Activated naive CD4-positive, alpha-beta T cell treated with anti-CD3 and anti-CD28 coated beads, Interleukin-2, amount 50 U/mL, for 24 hours (primary cell): ENCODE measurements around the gene CDC14B.
A peak's percentile ranks its signal among the peaks of the same experiment; 100 is the strongest.
"Not testable (repeated sequence)": the region's sequence is repeated elsewhere in the genome, so short reads cannot be mapped to it uniquely, and the experiment has no call there.

Experiments used
- H3K27ac Mint-ChIP-seq: one replicate; pipeline ENCODE4 v1.8.0; 2021; ENCODE audit warnings: mild to moderate bottlenecking, mixed read lengths
- H3K27me3 Mint-ChIP-seq: one replicate; pipeline ENCODE4 v1.8.0; 2021; ENCODE audit warnings: mixed read lengths
- H3K36me3 Mint-ChIP-seq: one replicate; pipeline ENCODE4 v1.8.0; 2021; ENCODE audit warnings: mixed read lengths
- H3K4me1 Mint-ChIP-seq: one replicate; pipeline ENCODE4 v1.8.0; 2021; ENCODE audit warnings: mixed read lengths
- H3K4me3 Mint-ChIP-seq: one replicate; pipeline ENCODE4 v1.8.0; 2021; ENCODE audit warnings: mild to moderate bottlenecking, mixed read lengths
- H3K9me3 Mint-ChIP-seq: one replicate; pipeline ENCODE4 v1.8.0; 2021; ENCODE audit warnings: mixed read lengths

The CDC14B gene

DNA sequence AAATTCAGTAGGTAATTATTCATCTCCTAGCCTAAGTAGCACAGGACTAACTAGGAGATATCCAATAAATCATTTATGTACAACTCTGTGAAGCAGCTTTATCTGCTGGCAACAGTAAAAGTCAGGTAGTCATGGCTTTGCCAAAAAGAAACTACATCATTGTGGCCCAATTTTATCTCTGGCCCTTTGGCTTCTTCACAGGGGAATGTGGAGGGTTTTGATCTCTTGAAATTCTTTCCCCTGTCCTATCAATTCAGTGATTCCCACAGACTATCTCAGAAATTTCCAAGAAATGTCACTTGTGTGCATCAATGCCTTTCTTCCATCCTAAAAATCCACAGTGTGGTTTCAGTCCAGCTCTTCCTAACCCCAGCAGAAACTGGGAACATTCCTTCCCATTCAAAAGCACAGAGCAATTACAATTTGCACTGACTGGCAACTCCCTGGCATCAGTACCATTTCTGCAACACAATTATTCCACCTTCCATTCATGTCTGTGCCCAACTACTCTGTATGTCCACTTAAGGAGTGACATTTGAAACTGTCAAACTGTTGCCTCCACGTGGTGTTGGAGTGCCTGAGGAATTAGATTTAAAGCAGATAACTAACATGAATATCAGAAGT lies 6.6 kb downstream of the CDC14B start:
- Mint-ChIP-seq H3K4me1 (no peaks in the 10 kb centered on the region), H3K36me3 (no peaks in the 10 kb centered on the region), H3K27me3 (peaks cover 33% of the 10 kb centered on the region), H3K4me3 (no peak overlapping the region), H3K27ac (no peak overlapping the region), H3K9me3 (no peaks in the 10 kb centered on the region)

DNA sequence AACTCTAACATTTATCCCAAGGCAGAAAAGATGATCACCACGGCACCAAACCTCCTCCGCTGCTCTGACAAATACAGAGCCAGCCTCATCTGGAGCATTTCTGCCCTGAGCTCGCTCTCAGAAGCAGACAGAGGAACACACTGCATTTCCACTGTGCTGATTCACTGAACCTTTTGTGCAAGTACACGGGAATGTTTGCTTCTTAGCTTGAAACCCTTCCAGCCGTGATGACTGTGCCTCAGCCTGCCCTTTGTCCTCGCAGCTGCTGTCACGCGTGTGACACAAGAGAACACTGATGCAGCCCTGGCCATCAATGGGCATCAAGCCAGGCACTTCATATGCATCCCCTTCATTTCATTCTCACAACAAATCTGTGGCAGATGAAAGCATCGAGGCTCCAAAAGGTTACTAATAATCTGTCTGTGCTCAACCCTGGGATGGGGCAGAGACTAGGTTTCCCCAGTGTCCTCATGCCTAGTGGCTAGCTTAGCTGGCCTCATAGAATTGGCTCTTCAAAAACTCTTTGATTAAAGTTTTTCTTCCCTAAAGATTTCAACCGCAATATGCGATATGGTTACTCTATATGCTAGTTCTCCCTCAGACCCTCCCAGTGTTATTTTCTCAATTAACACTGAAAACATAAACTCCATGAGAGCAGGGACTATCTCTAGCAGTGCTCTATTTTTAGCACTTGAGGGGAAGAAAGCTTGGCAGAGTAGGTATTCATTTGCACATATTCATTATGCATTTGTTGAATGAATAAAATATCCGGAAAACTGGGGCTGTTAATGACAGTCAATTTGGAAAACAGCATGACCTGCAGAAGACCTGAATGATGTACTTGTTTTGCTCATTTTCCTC lies 7.3 kb downstream of the CDC14B start:
- peaks cover 33% of the 10 kb centered on the region for H3K27me3 Mint-ChIP-seq
- no peaks in the 10 kb centered on the region for H3K4me1 Mint-ChIP-seq
- no peak overlapping the region for H3K4me3 Mint-ChIP-seq
- no peak overlapping the region for H3K27ac Mint-ChIP-seq
- no peaks in the 10 kb centered on the region for H3K9me3 Mint-ChIP-seq
- H3K36me3 Mint-ChIP-seq: no peaks in the 10 kb centered on the region

DNA sequence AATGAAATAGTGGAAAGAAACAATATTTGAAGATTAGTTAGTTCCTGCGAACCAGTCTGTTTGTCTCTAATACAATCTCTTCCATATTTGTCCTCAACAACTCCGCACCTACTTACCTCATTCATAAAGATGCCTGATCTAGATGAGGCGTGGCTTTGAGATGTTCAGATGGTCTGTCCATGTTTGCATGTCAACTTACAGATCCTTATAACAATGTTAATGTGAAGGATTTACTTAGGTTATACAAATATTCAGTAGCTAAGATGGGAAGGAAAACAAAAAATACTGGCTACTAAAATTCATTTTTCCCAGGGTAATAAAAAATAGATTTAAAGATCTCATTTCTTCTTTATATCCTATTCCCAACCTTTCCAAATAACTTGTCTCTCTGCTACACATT lies 8.3 kb downstream of the CDC14B start:
- H3K27ac Mint-ChIP-seq: no peak overlapping the region
- H3K27me3 Mint-ChIP-seq: peaks cover 29% of the 10 kb centered on the region
- H3K36me3 Mint-ChIP-seq: no peaks in the 10 kb centered on the region
- H3K9me3 Mint-ChIP-seq: no peaks in the 10 kb centered on the region
- no peaks in the 10 kb centered on the region for H3K4me1 Mint-ChIP-seq
- H3K4me3 Mint-ChIP-seq: no peak overlapping the region

DNA sequence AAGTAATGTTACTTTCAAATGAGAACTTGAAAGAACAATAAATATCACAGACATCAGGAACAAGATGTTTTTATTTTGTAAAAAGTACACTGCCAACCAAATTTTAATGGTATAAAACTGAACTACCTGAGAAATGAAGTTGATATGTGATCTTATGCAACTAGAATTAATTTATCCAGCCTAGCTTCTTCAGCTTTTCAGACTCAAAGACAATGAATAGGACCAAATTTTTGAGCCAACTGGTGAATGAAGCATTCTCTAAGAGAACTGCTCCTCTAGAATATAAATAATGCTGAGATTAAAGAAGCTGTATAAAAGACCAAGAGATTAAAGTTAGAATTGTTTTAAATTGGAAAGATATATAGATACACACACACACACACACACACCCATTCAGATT lies 9.9 kb downstream of the CDC14B start:
- H3K9me3 Mint-ChIP-seq: no peaks in the 10 kb centered on the region
- peaks cover 24% of the 10 kb centered on the region for H3K27me3 Mint-ChIP-seq
- no peak overlapping the region for H3K4me3 Mint-ChIP-seq
- H3K27ac Mint-ChIP-seq: no peak overlapping the region
- H3K36me3 Mint-ChIP-seq: no peaks in the 10 kb centered on the region
- no peaks in the 10 kb centered on the region for H3K4me1 Mint-ChIP-seq

DNA sequence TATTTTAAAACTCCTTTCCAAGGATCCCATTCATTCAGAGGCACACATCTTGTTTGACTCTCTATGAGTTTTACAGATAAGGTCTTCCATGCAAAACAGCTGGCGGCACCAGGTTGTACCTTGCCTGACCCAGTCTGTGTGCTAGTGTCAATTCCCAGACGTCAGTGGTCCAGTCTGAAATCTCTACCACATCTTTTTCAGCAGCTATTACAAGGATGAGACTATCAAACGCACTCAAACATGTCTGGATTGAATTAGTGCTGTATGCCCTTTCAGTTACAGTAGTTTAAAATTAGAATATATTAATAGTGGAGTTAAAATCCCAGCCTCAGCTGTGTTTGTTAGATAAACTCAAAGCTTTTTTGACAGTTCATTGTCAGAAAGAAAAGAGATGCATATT lies 11.7 kb downstream of the CDC14B start:
- Mint-ChIP-seq H3K4me1 (no peaks in the 10 kb centered on the region), H3K27me3 (peaks cover 19% of the 10 kb centered on the region), H3K27ac (no peak overlapping the region), H3K4me3 (no peak overlapping the region), H3K36me3 (no peaks in the 10 kb centered on the region), H3K9me3 (no peaks in the 10 kb centered on the region)

DNA sequence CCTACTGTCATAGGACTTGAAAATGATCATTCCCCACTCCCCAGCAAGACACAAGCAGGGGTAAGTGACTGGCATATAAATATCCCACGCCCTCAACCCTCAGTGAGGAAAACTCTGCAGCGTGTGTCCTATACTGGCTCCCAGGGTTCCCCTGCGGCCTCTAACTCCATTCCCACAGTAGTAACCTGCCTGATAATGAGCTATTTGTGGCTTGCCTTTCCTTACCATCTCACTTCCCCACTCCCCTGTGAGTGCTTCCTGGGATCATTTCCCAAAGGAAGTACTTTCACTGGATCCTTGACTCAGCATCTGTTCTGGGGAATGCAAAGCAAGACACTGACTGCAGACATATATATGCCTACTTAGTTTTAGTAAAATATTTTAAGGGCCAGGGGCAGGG lies 14.3 kb downstream of the CDC14B start:
- no peaks in the 10 kb centered on the region for H3K36me3 Mint-ChIP-seq
- no peak overlapping the region for H3K4me3 Mint-ChIP-seq
- H3K4me1 Mint-ChIP-seq: no peaks in the 10 kb centered on the region
- H3K27ac Mint-ChIP-seq: no peak overlapping the region
- no peaks in the 10 kb centered on the region for H3K9me3 Mint-ChIP-seq
- peaks cover 11% of the 10 kb centered on the region for H3K27me3 Mint-ChIP-seq

DNA sequence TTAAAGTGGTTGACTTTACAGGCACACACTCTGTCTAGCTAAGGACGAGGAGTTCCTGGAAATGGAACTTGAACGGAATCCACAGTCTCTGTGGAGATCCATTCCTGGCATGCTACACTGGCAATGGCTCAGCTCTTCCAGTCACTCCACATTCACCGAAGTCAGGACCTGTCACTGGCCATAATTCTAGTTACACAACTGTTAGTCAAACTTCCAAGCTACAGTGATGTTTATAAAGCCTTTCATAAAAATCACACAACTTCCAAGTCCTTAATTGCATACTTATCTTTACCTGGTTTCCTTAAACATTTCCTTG lies 15.7 kb downstream of the CDC14B start:
- Mint-ChIP-seq H3K9me3 (no peaks in the 10 kb centered on the region), H3K36me3 (no peaks in the 10 kb centered on the region), H3K4me3 (no peak overlapping the region), H3K27ac (no peak overlapping the region), H3K4me1 (no peaks in the 10 kb centered on the region), H3K27me3 (peaks cover 6% of the 10 kb centered on the region)

DNA sequence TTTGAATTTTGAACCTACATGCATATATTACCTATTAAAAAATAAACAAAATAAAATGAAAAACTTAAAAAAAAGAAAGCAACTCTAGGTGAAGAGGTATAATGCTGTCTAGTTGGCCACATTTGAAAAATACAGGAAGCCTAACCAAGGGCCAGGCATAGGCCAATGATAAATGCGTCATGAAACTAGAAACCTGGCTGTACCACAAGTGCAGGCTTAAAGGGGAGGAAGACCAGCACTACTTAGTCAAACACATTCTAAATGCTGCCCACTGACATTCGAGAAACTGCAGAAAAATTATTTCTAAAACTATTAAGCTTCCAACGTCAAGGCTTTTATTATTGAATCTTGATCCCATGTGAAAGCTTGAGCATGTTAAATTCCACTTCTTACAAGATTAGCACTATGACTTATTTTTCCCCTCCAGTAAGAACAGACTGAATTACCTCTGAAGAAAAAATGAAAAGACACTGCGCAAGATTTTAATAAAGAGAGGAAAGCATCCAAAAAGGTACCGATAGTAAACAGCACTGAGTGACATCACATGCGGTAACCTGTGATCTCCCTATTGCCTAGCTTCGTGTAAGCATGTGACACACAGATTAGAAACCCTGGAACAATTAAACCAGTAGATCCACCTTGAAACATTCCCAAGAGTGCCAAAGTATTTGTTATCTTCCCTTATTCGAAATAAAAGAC lies 16.2 kb downstream of the CDC14B start:
- H3K4me1 Mint-ChIP-seq: no peaks in the 10 kb centered on the region
- peaks cover 4% of the 10 kb centered on the region for H3K27me3 Mint-ChIP-seq
- H3K27ac Mint-ChIP-seq: no peak overlapping the region
- no peaks in the 10 kb centered on the region for H3K9me3 Mint-ChIP-seq
- no peak overlapping the region for H3K4me3 Mint-ChIP-seq
- no peaks in the 10 kb centered on the region for H3K36me3 Mint-ChIP-seq

DNA sequence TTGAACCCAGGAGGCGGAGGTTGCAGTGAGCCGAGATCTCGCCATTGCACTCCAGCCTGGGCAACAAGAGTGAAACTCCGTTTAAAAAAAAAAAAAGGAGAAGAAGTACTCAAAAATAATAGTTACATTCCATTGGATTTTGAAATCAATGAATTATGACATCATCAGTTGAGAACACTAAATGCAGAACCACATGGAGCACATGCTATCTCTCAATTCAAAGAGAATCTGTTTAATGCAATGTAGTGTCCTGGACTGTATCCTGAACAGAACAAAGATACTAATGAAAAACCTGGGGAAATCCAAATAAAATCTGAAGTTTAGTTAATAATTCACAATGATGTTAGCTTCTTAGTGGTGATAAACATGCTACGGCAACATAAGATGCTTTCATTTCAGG lies 20.3 kb downstream of the CDC14B start:
- Mint-ChIP-seq H3K27ac (no peak overlapping the region), H3K36me3 (no peaks in the 10 kb centered on the region), H3K4me1 (no peaks in the 10 kb centered on the region), H3K4me3 (no peak overlapping the region), H3K27me3 (no peaks in the 10 kb centered on the region), H3K9me3 (no peaks in the 10 kb centered on the region)

DNA sequence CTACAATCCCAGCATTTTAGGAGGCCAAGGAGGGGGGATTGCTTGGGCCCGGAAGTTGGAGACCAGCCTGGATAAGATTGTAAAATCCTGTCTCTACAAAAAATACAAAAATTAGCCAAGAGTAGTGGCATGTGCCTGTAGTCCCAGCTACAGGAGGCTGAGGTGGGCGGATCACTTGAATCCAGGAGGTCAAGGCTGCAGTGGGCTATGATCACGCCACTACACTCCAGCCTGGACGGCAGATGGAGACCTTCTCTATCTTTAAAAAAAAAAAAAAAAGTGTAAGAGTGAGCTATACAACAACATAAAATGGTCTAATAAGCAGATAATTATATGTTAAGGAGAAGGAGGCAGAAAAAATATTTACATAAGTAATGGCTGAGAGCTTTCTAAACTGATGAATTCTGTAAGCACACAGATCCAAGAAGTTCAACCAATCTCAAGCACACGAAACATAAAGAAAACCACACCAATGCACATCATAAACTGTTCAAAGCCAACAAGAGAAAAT lies 23.0 kb downstream of the CDC14B start:
- Mint-ChIP-seq H3K4me3 (no peak overlapping the region), H3K4me1 (no peaks in the 10 kb centered on the region), H3K9me3 (no peaks in the 10 kb centered on the region), H3K27ac (no peak overlapping the region), H3K36me3 (no peaks in the 10 kb centered on the region), H3K27me3 (peaks cover 2% of the 10 kb centered on the region)

DNA sequence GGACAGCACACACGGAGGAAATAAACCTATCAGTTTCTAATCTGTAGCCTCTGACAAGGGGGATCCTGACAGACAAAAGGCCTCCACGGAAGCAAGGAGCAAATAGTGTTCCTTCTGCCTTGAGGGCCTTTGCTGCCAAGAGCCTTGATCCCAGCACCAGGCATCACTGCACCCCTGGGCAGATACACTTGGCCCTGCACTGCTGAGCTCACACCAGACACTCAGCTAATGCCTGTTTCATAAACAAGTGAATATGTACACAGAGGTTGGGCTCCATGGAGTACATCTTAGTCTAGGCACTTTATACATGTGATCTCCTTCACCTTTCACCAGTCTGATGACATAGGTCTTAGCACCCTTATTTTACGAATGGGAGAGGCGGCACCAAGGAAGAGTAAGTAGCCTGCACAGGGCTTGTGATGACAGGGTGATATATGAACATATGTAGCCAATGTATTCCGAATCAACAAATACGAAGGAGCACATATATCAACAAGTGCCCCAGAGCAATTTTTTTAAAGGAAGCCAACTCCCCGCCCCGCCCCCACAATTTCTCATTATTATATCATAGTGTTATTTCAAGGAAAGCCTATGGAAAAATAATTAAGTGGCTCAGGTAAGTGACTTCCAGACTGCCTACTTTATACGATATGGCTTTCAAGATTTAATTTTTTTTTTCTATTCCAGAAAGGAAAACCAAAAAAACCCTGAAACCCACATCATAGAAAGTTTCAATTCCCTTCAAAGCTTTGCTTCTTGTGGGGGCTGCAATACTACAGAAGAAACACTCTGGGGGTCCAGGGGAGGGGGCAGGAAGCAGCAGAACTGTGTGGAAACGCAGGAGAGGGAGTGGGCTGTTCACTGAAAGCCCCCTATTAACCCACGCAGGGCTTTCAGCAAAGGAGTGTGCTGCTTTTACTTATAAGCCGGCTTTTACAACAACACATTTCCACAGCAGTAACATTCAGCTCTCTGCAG lies 32.0 kb downstream of the CDC14B start:
- H3K9me3 Mint-ChIP-seq: no peaks in the 10 kb centered on the region
- H3K27me3 Mint-ChIP-seq: peaks cover 12% of the 10 kb centered on the region
- peaks cover 9% of the 10 kb centered on the region for H3K4me1 Mint-ChIP-seq
- H3K4me3 Mint-ChIP-seq: peak overlapping the region; percentile 19
- H3K27ac Mint-ChIP-seq: no peak overlapping the region
- H3K36me3 Mint-ChIP-seq: peaks cover 2% of the 10 kb centered on the region

DNA sequence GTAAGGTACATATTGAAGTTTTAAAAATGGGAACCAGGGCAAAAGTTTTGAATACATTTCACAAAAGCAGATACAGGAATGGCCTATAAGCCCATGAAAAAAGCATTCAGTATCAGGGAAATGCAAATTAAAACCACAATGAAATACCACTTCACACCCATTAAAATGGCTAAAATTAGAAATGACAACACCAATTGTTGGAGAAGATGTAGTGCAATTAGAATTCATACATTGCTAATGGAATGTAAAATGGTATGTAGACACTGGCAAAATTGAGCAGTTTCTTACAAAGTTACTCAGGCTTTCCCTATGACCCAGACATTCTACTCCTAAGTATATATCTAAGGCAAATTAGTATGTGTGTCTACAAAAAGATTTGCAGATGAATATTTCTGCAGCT lies 34.2 kb downstream of the CDC14B start:
- H3K27me3 Mint-ChIP-seq: peaks cover 10% of the 10 kb centered on the region
- no peaks in the 10 kb centered on the region for H3K9me3 Mint-ChIP-seq
- peaks cover 9% of the 10 kb centered on the region for H3K4me1 Mint-ChIP-seq
- no peak overlapping the region for H3K27ac Mint-ChIP-seq
- H3K36me3 Mint-ChIP-seq: peaks cover 2% of the 10 kb centered on the region
- no peak overlapping the region for H3K4me3 Mint-ChIP-seq

DNA sequence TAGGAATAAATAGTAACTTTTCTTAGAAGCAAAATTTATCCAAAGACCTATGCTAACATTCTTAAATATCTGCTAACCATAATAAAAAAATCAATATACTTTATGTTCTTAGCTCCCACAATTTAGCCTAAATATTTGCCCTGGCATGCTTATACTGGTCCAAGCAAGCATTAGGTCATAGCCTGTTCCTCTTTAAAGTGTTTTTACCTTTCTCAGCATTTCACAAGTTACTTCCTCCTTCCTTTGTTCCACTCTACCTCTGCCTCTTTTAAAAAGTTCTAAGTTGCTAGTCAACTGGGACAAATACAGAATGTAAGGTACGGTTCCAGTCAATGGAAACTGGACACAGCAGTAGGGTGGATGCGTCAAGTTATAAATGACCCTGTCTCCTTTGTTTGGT lies 37.4 kb downstream of the CDC14B start:
- not testable (repeated sequence) for H3K9me3 Mint-ChIP-seq, H3K4me1 Mint-ChIP-seq, H3K27me3 Mint-ChIP-seq, H3K36me3 Mint-ChIP-seq, H3K4me3 Mint-ChIP-seq, H3K27ac Mint-ChIP-seq

DNA sequence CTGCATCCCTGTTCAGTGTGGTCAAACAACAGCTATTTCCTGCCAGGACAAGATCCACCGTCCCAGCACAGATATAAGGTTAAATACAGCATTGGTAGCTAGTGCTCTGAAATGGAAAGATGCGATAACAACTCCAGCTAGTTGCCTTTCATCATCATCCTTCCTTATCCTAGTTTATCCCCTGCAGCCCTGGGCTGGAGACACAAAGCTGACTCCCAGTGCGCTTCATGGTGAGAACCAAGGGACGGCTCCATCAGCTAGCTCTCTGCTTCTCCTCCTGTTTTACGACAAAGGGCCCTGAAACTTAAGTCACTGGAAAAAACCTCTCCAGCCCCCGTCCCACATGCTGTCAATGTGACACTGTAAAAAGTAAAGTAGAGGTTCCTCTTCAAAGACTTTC lies 37.9 kb downstream of the CDC14B start:
- H3K4me1 Mint-ChIP-seq: no peaks in the 10 kb centered on the region
- H3K36me3 Mint-ChIP-seq: no peaks in the 10 kb centered on the region
- H3K4me3 Mint-ChIP-seq: no peak overlapping the region
- peaks cover 5% of the 10 kb centered on the region for H3K27me3 Mint-ChIP-seq
- H3K27ac Mint-ChIP-seq: no peak overlapping the region
- H3K9me3 Mint-ChIP-seq: no peaks in the 10 kb centered on the region

DNA sequence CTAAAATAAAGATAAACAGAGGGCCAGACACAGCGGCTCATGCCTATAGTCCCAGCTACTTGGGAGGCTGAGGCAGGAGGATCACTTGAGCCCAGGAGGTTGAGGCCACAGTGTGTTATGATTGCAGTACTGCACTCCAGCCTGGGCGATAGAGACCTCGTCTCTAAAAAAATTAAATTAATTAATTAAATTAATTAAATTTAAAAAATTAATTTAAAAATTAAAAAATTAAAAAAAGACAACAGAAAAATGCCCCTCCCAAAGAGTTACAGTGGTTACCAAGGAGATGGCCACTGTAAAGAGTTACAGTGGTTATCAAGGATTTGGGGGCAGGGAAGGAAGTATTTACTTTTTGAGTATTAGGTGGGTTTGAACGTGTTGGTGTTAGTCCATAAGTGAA lies 38.3 kb downstream of the CDC14B start:
- H3K27ac Mint-ChIP-seq: no peak overlapping the region
- H3K27me3 Mint-ChIP-seq: peaks cover 5% of the 10 kb centered on the region
- H3K4me1 Mint-ChIP-seq: no peaks in the 10 kb centered on the region
- H3K4me3 Mint-ChIP-seq: no peak overlapping the region
- no peaks in the 10 kb centered on the region for H3K36me3 Mint-ChIP-seq
- H3K9me3 Mint-ChIP-seq: no peaks in the 10 kb centered on the region
